LNCAP (cell line): ENCODE data around the gene CWC25.

Source experiments
- CTCF ChIP-seq: fragments of 450-650 bp; IDR thresholded peaks from 2 replicates; pipeline ENCODE4 v1.5.1; 2017; ENCODE audit warnings: mild to moderate bottlenecking

CWC25 gene

GRCh38 chr17:38797828-38798227 is 27.3 kb downstream of the CWC25 start:
- no peak for TF ChIP-seq CTCF

- no peak for TF ChIP-seq CTCF
Observed at GRCh38 chr17:38797158-38797490, 28.0 kb downstream of the CWC25 start.

GRCh38 chr17:38796451-38797157 is 28.5 kb downstream of the CWC25 start:
- no peak for TF ChIP-seq CTCF

- TF ChIP-seq CTCF: no peak
Observed at GRCh38 chr17:38794221-38794620, 30.9 kb downstream of the CWC25 start.

GRCh38 chr17:38791162-38791561 is 34.0 kb downstream of the CWC25 start:
- TF ChIP-seq CTCF: no peak

GRCh38 chr17:38789185-38789584 is 35.9 kb downstream of the CWC25 start:
- no peak for TF ChIP-seq CTCF

GRCh38 chr17:38786372-38786771 is 38.7 kb downstream of the CWC25 start:
- no peak for TF ChIP-seq CTCF

- TF ChIP-seq CTCF: no peak
Observed at GRCh38 chr17:38783227-38783626, 41.9 kb downstream of the CWC25 start.
